Subcutaneous adipose tissue (tissue), 4 donors: ENCODE measurements around the gene MACROH2A1. TPM values are rescaled to one million over a fixed set of nuclear protein-coding genes. Genes with fewer than 3 reads are reported as not detected.

Experiments used
- CTCF ChIP-seq: fragments of 450-650 bp; IDR thresholded peaks from one replicate; pipeline ENCODE4 v1.5.1; 2016; ENCODE audit warnings: low read depth, mild to moderate bottlenecking, control low read depth, antibody characterized with exemption, moderate library complexity
- total RNA-seq, 4 donors: library from RNA; depleted of rRNA; stranded (reverse); fragments of >200 nt; gene quantifications; one replicate each; pipeline ENCODE4 v1.1.0, GENCODE V29; 2016

The MACROH2A1 gene
- total RNA-seq, 4 donors from 2014 or later: 207 to 426 (median 282) TPM

GRCh38 chr5:135434591-135435466 is 35.8 kb upstream of the MACROH2A1 start:
- TF ChIP-seq CTCF: no peak

- TF ChIP-seq CTCF: no peak
These were observed 34.8 kb upstream of the MACROH2A1 start for GRCh38 chr5:135433681-135434426.

DNA sequence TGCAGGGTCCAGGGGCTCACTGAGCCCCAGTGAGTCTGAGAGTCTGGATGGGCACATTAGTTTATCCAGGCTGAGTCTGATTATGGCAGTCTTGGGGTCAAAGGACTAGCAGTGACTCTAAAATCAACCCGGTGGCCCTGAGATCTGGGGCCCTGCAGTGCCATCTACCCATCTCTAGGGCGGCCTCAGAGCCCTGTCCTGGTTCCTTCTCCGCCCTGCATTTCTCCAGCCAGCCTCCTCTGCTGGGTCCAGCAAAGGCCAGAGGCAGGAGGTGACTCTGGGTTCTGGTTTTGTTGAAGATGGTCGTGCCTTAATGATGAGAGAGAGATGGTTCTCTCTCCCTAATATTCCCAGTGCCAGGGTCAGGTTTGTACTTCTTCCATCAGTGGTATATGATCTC is 33.1 kb upstream of the MACROH2A1 start:
- TF ChIP-seq CTCF: no peak

DNA sequence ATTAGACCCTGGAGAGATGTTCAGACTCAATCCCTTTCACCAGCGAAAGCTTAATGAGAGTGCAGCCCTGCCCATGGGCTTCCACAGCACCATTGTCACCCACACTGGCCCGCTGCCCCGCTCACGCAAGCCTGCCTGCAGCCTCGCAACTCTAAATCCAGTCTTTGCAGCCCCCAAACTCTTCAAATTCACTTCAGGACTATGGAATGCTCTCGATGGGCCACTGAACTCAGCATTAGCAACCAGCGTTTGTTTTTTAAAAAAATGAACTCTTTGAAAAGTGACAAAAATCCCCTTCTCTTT is 31.1 kb upstream of the MACROH2A1 start:
- TF ChIP-seq CTCF: no peak

- no peak for TF ChIP-seq CTCF
These were observed 30.5 kb upstream of the MACROH2A1 start for GRCh38 chr5:135429301-135430134.

DNA sequence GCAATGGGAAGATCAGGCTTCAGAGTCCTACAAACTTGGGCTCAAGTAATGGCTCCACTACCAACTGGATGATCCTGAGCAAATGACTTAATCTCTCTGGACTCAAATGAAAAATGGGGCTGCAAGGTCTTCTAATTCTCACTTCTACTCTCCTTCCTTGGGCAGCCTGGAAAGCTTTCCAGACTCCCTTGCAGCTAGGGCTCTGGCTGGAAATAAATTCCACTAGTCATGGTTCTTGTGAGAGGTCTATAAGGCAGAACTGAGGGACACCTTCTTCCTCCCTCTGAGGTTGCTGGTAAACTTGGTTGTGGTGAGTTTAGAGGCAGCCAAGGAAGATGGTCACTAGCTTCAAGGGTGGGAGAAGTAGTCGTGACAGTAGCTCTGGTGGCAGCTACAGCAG is 29.6 kb upstream of the MACROH2A1 start:
- no peak for TF ChIP-seq CTCF
